Nephron (organoid): Measurements from ENCODE around the gene SFT2D2.

Experiments
- H3K27ac Mint-ChIP-seq, 3 experiments: 2 replicates each; pipeline ENCODE4 v1.8.0; 2020; ENCODE audit warnings: mixed read lengths in 3 of 3, mild to moderate bottlenecking in 2 of 3, moderate library complexity in 1 of 3
- H3K27me3 Mint-ChIP-seq: 2 replicates; pipeline ENCODE4 v1.8.0; 2021; ENCODE audit warnings: low read depth, mild to moderate bottlenecking, moderate library complexity, mixed read lengths
- H3K36me3 Mint-ChIP-seq: 2 replicates; pipeline ENCODE4 v1.8.0; 2020; ENCODE audit warnings: low read depth, mixed read lengths
- H3K4me1 Mint-ChIP-seq: 2 replicates; pipeline ENCODE4 v1.8.0; 2020; ENCODE audit warnings: mixed read lengths
- H3K4me3 Mint-ChIP-seq, 3 experiments: 2 replicates each; pipeline ENCODE4 v1.8.0; 2020; ENCODE audit warnings: mild to moderate bottlenecking in 3 of 3, mixed read lengths in 3 of 3, moderate library complexity in 2 of 3
- H3K9me3 Mint-ChIP-seq: 2 replicates; pipeline ENCODE4 v1.8.0; 2020; ENCODE audit warnings: mixed read lengths
- TF ChIP-seq, protein P1 (sequence below), 3 experiments: fragments of 200-600 bp; sonication (generic); IDR thresholded peaks; one replicate each; pipeline ENCODE4 v1.5.0; 2021; ENCODE audit warnings: antibody characterized with exemption in 3 of 3; ENCODE audit not compliant: unreplicated experiment in 3 of 3

Gene SFT2D2

DNA sequence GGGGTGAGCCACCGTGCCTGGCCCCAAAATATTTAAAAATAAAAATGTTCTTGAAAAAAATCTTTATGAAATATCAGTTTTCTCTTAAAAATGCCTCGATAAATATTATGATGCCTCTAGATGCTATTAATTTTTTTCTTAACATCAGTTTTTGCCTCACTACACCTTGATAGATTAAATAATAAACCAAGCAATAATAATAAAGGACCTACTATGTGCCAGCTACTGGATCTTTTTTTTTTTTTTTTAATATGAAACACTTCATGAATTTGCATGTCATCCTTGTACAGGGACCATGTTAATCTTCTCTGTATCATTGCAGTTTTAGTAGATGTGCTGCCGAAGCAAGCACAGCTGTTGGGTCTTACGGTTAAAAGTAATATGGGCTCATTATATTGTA is 37.3 kb downstream of the SFT2D2 start:
- H3K9me3 Mint-ChIP-seq = peaks cover 8% of the 10 kb centered on the region
- H3K27me3 Mint-ChIP-seq = no peaks in the 10 kb centered on the region
- H3K27ac Mint-ChIP-seq = no peak overlapping the region
- H3K4me1 Mint-ChIP-seq = peaks cover 26% of the 10 kb centered on the region
- H3K4me3 Mint-ChIP-seq = no peak overlapping the region
- H3K36me3 Mint-ChIP-seq = peaks cover 37% of the 10 kb centered on the region
- TF ChIP-seq, protein P1, sequence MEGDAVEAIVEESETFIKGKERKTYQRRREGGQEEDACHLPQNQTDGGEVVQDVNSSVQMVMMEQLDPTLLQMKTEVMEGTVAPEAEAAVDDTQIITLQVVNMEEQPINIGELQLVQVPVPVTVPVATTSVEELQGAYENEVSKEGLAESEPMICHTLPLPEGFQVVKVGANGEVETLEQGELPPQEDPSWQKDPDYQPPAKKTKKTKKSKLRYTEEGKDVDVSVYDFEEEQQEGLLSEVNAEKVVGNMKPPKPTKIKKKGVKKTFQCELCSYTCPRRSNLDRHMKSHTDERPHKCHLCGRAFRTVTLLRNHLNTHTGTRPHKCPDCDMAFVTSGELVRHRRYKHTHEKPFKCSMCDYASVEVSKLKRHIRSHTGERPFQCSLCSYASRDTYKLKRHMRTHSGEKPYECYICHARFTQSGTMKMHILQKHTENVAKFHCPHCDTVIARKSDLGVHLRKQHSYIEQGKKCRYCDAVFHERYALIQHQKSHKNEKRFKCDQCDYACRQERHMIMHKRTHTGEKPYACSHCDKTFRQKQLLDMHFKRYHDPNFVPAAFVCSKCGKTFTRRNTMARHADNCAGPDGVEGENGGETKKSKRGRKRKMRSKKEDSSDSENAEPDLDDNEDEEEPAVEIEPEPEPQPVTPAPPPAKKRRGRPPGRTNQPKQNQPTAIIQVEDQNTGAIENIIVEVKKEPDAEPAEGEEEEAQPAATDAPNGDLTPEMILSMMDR (IDR thresholded peaks at IDR 0.05; ENCODE audit: unreplicated experiment in 3 of 3) = no peak

DNA sequence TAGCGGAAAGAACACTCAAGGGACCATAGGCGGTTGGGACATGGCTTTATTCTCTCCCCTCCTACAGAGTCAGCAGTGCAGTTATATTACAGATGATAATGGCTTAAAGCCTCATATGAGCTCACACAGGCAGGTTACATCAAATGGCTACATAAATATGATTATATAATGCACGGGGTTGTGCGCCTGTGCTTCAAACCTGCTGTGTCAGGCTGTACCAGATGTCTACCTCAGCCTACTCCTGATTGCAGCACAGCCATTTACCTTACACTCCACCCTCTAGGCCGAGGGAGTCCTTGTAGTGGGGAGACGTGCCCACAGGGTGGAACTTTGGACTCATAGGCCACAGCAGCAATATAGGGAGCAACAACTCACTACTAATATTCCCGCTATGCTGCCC is 38.5 kb downstream of the SFT2D2 start:
- peaks cover 31% of the 10 kb centered on the region for H3K36me3 Mint-ChIP-seq
- H3K27me3 Mint-ChIP-seq = no peaks in the 10 kb centered on the region
- no peak overlapping the region for H3K27ac Mint-ChIP-seq
- H3K9me3 Mint-ChIP-seq = peaks cover 4% of the 10 kb centered on the region
- H3K4me3 Mint-ChIP-seq = no peak overlapping the region
- peaks cover 26% of the 10 kb centered on the region for H3K4me1 Mint-ChIP-seq
- TF ChIP-seq, protein P1 (IDR thresholded peaks at IDR 0.05; ENCODE audit: unreplicated experiment in 3 of 3) = no peak

DNA sequence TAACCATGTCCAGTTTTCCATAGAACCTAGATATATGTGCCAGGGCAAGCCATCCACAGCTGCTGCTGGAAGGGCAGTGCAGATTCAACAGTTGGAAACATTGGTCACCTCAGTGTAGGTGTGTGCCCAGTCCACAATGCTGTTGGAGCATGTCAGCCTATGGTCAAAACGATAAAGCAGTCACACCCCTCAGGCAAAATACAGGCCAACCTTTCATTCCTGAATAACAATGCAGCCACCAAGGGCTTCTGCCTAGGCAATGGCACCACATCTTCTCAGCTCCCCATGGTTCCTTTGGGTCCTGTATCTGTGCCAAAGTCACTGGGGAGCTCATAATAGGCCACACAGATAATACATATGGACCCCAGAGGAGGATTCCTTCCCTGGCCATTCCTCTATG is 39.8 kb downstream of the SFT2D2 start:
- H3K36me3 Mint-ChIP-seq = peaks cover 24% of the 10 kb centered on the region
- no peak overlapping the region for H3K27ac Mint-ChIP-seq
- H3K4me3 Mint-ChIP-seq = no peak overlapping the region
- peaks cover 16% of the 10 kb centered on the region for H3K4me1 Mint-ChIP-seq
- H3K9me3 Mint-ChIP-seq = peaks cover 4% of the 10 kb centered on the region
- TF ChIP-seq, protein P1 (IDR thresholded peaks at IDR 0.05; ENCODE audit: unreplicated experiment in 3 of 3) = no peak
- H3K27me3 Mint-ChIP-seq = no peaks in the 10 kb centered on the region

DNA sequence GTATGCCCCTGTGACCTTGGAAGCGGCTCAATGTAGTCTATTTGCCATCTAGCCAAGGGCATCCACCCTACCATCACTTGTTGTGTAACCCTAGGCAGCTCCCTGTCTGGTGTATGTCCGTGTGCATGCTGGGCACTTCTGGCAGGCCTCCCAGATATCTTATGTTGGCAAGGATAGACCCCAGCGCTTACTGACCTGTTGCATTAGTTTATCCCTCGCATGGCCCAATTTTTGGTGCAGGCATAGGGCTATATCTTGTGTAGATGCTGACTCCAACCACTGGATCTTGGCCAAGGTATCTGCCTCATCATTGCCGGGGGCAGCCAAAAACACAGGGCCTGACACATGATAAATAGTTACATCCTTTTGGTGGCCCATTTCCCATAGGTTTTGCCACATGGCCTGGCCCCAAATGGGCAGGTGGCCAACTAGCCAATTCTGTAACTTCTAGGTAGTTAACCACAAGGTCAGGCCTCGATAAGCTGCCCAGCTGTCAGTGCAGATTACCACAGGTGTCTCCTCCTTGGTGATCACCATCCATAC is 40.9 kb downstream of the SFT2D2 start:
- peaks cover 4% of the 10 kb centered on the region for H3K9me3 Mint-ChIP-seq
- peaks cover 26% of the 10 kb centered on the region for H3K36me3 Mint-ChIP-seq
- H3K27ac Mint-ChIP-seq = no peak overlapping the region
- TF ChIP-seq, protein P1 (IDR thresholded peaks at IDR 0.05; ENCODE audit: unreplicated experiment in 3 of 3) = no peak
- no peak overlapping the region for H3K4me3 Mint-ChIP-seq
- no peaks in the 10 kb centered on the region for H3K27me3 Mint-ChIP-seq
- H3K4me1 Mint-ChIP-seq = peaks cover 7% of the 10 kb centered on the region

DNA sequence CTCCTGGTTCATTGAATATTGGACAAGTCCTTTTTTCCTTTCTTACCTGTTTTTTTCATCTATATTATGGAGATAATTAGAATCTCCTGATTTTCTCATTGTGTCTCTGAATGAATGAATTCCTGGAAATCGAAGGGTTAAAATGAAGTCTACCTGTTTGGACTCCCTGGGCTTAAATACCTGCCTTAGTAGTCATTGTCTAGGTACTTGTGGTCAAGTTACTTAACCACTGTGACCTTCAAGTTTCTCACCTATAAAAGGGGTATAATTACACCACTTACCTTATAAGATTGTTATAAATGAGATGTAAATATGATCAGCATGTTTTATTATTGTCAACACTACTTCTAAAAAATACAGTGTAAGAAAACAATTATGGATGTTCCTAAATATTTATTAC is 45.8 kb downstream of the SFT2D2 start:
- no peak overlapping the region for H3K27ac Mint-ChIP-seq
- TF ChIP-seq, protein P1 (IDR thresholded peaks at IDR 0.05; ENCODE audit: unreplicated experiment in 3 of 3) = no peak
- no peaks in the 10 kb centered on the region for H3K27me3 Mint-ChIP-seq
- peaks cover 8% of the 10 kb centered on the region for H3K36me3 Mint-ChIP-seq
- H3K4me1 Mint-ChIP-seq = no peaks in the 10 kb centered on the region
- peaks cover 3% of the 10 kb centered on the region for H3K9me3 Mint-ChIP-seq
- H3K4me3 Mint-ChIP-seq = no peak overlapping the region

DNA sequence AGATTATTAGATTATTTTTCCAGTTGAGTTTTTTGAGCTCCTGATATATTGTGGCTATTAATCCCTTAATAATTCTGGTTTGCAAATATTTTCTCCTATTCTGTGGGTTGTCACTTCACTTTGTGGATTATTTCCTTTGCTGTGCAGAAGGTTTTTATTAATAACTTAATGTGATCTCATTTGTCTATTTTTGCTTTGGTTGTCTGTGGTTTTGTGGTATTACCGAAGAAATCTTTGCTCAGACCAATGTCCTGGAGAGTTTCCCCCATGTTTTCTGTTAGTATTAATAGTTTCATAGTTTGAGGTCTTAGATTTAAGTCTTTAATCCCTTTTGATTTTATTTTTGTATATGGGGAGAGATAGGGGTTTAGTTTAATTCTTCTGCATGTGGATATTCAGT is 47.8 kb downstream of the SFT2D2 start:
- Mint-ChIP-seq H3K27me3 (no peaks in the 10 kb centered on the region), H3K4me1 (no peaks in the 10 kb centered on the region), H3K27ac (no peak overlapping the region), H3K36me3 (peaks cover 8% of the 10 kb centered on the region), H3K9me3 (peaks cover 19% of the 10 kb centered on the region), H3K4me3 (no peak overlapping the region)
- TF ChIP-seq, protein P1 (IDR thresholded peaks at IDR 0.05; ENCODE audit: unreplicated experiment in 3 of 3) = no peak
